Measurements from ENCODE around the gene USP15.

USP15 gene

DNA sequence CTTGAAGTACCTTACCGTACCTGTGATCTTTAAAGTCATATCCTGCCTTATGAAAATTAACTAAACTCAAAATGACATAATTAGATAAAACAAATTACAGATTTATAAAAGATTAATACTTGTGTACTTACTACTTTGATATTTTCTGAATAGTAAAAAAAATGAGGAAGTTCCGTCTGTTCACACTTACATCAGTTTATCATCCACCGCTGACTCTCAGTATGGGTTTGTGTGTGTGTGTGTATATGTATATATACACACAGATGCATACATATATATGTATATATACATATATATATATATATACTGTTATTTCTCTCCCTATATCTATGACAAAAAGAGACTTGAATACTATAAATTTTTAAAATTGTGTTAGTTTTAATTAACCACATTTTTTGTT, 141.4 kb downstream of the USP15 start:
- Mint-ChIP-seq H3K27ac (no peak overlapping the region), H3K4me3 (no peak overlapping the region), H3K36me3 (ENCODE audit: low read depth) (peaks cover 65% of the 10 kb centered on the region), H3K9me3 (no peaks in the 10 kb centered on the region), H3K27me3 (no peaks in the 10 kb centered on the region), H3K4me1 (ENCODE audit: low read depth) (peaks cover 14% of the 10 kb centered on the region)
- intact Hi-C loops (cut with micrococcal nuclease) = no loop called here

DNA sequence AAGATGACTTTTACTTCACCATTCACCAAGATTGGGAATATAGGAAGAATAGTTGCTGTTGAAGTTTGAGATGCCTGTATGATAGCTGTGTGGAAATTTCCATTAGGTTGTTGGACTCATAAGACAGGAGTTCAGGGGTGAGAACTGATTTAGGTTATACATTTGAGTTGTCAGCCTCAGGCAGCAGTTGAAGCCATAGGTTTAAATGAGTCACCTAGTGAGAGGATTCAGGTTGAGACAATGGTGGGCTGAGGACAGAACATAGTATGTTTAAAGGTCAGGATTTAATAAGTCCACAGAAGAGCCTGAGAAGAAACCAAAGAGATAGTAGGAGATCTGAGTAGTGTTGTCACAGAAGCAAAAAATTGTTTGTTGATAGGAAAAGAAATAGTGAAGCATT, 142.8 kb downstream of the USP15 start:
- H3K9me3 Mint-ChIP-seq = no peaks in the 10 kb centered on the region
- H3K36me3 Mint-ChIP-seq (ENCODE audit: low read depth) = peaks cover 60% of the 10 kb centered on the region
- intact Hi-C loops (cut with micrococcal nuclease) = no loop called here
- H3K27me3 Mint-ChIP-seq = no peaks in the 10 kb centered on the region
- peaks cover 14% of the 10 kb centered on the region for H3K4me1 Mint-ChIP-seq (ENCODE audit: low read depth)
- H3K4me3 Mint-ChIP-seq = no peak overlapping the region
- no peak overlapping the region for H3K27ac Mint-ChIP-seq

DNA sequence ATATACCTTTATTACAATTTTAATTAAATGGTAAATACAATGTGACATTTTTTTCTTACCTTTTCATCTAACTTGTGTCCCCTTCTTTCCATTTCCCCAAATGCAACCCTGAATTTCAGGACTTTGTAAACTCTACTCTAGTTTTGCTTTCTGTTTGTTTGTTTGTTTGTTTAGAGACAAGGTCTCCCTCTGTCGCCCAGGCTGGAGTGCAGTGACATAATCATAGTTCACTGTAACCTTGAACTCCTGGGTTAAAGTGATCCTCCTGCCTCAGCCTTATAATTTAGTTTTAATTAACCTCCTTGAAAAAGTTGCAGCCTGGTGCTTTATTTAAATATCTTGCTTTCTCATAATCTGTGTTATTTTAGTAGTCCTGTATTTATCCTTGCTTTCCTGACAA, 147.4 kb downstream of the USP15 start:
- H3K4me3 Mint-ChIP-seq = no peak overlapping the region
- H3K27ac Mint-ChIP-seq = peak overlapping the region; percentile 26
- no peaks in the 10 kb centered on the region for H3K27me3 Mint-ChIP-seq
- intact Hi-C loops (cut with micrococcal nuclease) = no loop called here
- peaks cover 9% of the 10 kb centered on the region for H3K4me1 Mint-ChIP-seq (ENCODE audit: low read depth)
- no peaks in the 10 kb centered on the region for H3K9me3 Mint-ChIP-seq
- H3K36me3 Mint-ChIP-seq (ENCODE audit: low read depth) = peaks cover 44% of the 10 kb centered on the region

DNA sequence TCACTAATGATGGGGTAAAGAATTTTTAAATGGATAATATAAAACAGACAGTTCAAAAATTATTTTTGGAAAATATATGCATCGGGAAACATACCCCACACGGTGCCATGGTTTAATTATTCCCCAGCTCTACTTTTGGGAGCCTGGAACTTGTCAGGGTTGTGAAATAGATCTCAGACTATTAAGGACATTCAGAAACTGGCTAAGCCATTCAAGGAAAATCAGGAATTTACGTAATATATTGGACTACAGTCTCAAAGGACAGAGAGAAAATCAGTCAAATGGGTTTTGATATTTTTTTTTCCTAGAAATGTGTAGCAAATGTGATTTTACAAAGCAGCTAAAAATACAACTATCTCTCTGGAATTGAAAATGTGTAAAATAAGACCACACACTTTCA, 148.9 kb downstream of the USP15 start:
- Mint-ChIP-seq H3K27me3 (no peaks in the 10 kb centered on the region), H3K4me3 (no peak overlapping the region), H3K36me3 (ENCODE audit: low read depth) (peaks cover 31% of the 10 kb centered on the region), H3K27ac (no peak overlapping the region), H3K9me3 (no peaks in the 10 kb centered on the region), H3K4me1 (ENCODE audit: low read depth) (no peaks in the 10 kb centered on the region)
- intact Hi-C loops (cut with micrococcal nuclease) = no loop called here

DNA sequence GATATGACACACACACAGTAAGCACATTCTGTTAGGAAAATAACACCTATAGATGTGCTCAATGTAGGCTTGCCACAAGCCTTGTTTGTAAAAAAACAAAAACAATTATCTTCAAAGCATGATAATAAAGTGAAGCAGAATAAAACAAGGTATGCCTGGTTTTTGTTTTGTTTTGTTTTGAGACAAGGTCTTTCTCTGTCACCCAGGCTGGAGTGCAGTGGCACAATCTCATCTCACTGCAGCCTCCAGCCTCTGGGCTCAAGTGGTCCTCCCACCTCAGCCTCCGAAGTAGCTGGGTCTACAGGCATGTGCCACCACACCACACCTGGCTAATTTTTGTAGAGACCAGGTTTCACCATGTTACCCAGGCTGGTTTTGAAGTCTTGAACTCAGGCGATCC, 154.0 kb downstream of the USP15 start:
- no peak overlapping the region for H3K4me3 Mint-ChIP-seq
- intact Hi-C loops (cut with micrococcal nuclease) = no loop called here
- H3K27me3 Mint-ChIP-seq = no peaks in the 10 kb centered on the region
- peaks cover 15% of the 10 kb centered on the region for H3K9me3 Mint-ChIP-seq
- no peaks in the 10 kb centered on the region for H3K4me1 Mint-ChIP-seq (ENCODE audit: low read depth)
- H3K36me3 Mint-ChIP-seq (ENCODE audit: low read depth) = peaks cover 8% of the 10 kb centered on the region
- no peak overlapping the region for H3K27ac Mint-ChIP-seq

GRCh38 chr12:62426089-62426488, 165.9 kb downstream of the USP15 start:
- Mint-ChIP-seq H3K4me3 (no peak overlapping the region), H3K27ac (no peak overlapping the region), H3K36me3 (ENCODE audit: low read depth) (no peaks in the 10 kb centered on the region), H3K9me3 (peaks cover 52% of the 10 kb centered on the region), H3K4me1 (ENCODE audit: low read depth) (no peaks in the 10 kb centered on the region), H3K27me3 (peaks cover 3% of the 10 kb centered on the region)
- intact Hi-C loops (cut with micrococcal nuclease) = no loop called here

DNA sequence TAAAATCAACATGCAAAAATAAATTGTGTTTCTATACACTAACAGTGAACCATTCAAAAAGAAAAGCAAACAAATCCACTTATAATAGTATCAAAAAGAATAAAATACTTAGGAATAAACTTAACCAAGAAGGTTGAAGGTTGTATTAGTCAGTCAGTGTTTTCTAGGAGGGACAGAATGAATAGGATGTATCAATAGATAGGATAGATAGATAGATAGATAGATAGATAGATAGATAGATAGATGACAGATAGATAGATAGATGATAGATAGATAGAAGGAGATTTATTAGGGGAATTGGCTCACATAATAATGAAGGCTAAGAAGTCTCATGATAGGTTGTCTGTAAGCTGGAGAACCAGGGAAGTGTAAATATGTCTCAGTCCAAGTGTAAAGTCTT, 169.3 kb downstream of the USP15 start:
- Mint-ChIP-seq H3K27ac (no peak overlapping the region), H3K4me3 (no peak overlapping the region), H3K4me1 (ENCODE audit: low read depth) (peaks cover 3% of the 10 kb centered on the region), H3K27me3 (peaks cover 8% of the 10 kb centered on the region), H3K9me3 (peaks cover 19% of the 10 kb centered on the region), H3K36me3 (ENCODE audit: low read depth) (no peaks in the 10 kb centered on the region)
- intact Hi-C loops (cut with micrococcal nuclease) = no loop called here

GRCh38 chr12:62434494-62435302, 174.5 kb downstream of the USP15 start:
- H3K27me3 Mint-ChIP-seq = peaks cover 28% of the 10 kb centered on the region
- H3K9me3 Mint-ChIP-seq = no peaks in the 10 kb centered on the region
- H3K36me3 Mint-ChIP-seq (ENCODE audit: low read depth) = no peaks in the 10 kb centered on the region
- intact Hi-C loops (cut with micrococcal nuclease) = loop anchor here (5.0 to 10.0 kb wide), 3 partner anchors 130 to 378 kb away; no protein-coding TSS in a partner anchor
- H3K4me3 Mint-ChIP-seq = peak overlapping the region; percentile 79
- peak overlapping the region; percentile 35 for H3K27ac Mint-ChIP-seq
- peaks cover 19% of the 10 kb centered on the region for H3K4me1 Mint-ChIP-seq (ENCODE audit: low read depth)

- Mint-ChIP-seq H3K4me1 (ENCODE audit: low read depth) (peaks cover 19% of the 10 kb centered on the region), H3K36me3 (ENCODE audit: low read depth) (no peaks in the 10 kb centered on the region), H3K4me3 (peak overlapping the region; percentile 79), H3K27ac (peak overlapping the region; percentile 35), H3K27me3 (peaks cover 28% of the 10 kb centered on the region), H3K9me3 (no peaks in the 10 kb centered on the region)
- intact Hi-C loops (cut with micrococcal nuclease) = loop anchor here (5.0 to 10.0 kb wide), 3 partner anchors 129 to 377 kb away; no protein-coding TSS in a partner anchor
Observed at GRCh38 chr12:62435303-62436163, 175.3 kb downstream of the USP15 start.

- H3K27ac Mint-ChIP-seq = no peak overlapping the region
- peaks cover 25% of the 10 kb centered on the region for H3K27me3 Mint-ChIP-seq
- no peaks in the 10 kb centered on the region for H3K36me3 Mint-ChIP-seq (ENCODE audit: low read depth)
- peaks cover 5% of the 10 kb centered on the region for H3K9me3 Mint-ChIP-seq
- peaks cover 19% of the 10 kb centered on the region for H3K4me1 Mint-ChIP-seq (ENCODE audit: low read depth)
- intact Hi-C loops (cut with micrococcal nuclease) = loop anchor here (5.0 to 10.0 kb wide), 3 partner anchors 129 to 376 kb away; no protein-coding TSS in a partner anchor
- no peak overlapping the region for H3K4me3 Mint-ChIP-seq
Observed at GRCh38 chr12:62436164-62436503, 175.9 kb downstream of the USP15 start.

DNA sequence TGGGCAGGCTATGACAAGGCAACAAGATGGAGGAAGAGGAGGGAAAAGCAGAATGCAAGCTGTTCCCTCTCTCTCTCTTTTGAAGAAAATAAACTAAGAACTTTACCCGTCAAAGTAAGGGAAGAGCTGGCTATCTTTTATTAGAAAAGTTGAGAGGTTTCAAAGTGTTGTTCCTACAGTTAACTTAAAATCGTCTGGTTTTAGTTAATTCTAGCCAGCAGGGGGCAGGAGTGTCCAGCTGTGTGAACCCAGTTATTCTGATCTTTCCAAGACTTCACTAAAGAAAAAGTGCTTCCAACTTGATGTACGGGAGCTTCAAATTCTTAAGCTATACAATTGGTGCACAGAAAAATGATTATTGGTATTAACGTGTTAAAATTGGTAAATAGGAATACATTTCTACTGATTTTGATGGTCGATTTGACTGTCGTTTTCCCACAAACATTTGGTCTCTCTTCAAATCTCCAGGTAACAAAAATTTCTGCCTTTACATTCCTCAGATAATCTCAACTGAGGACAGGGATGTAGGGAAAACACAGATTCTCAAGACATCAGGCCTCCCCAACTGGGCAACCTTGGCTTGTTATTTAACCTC, 178.0 kb downstream of the USP15 start:
- Mint-ChIP-seq H3K9me3 (peaks cover 25% of the 10 kb centered on the region), H3K27me3 (peaks cover 25% of the 10 kb centered on the region), H3K27ac (no peak overlapping the region), H3K4me1 (ENCODE audit: low read depth) (peaks cover 19% of the 10 kb centered on the region), H3K4me3 (no peak overlapping the region), H3K36me3 (ENCODE audit: low read depth) (no peaks in the 10 kb centered on the region)
- intact Hi-C loops (cut with micrococcal nuclease) = loop anchor here (5.0 to 10.0 kb wide), 3 partner anchors 127 to 374 kb away; no protein-coding TSS in a partner anchor

GRCh38 chr12:62446754-62447452, 186.7 kb downstream of the USP15 start:
- Mint-ChIP-seq H3K9me3 (peaks cover 39% of the 10 kb centered on the region), H3K4me1 (ENCODE audit: low read depth) (no peaks in the 10 kb centered on the region), H3K4me3 (no peak overlapping the region), H3K27me3 (no peaks in the 10 kb centered on the region), H3K36me3 (ENCODE audit: low read depth) (no peaks in the 10 kb centered on the region), H3K27ac (no peak overlapping the region)
- intact Hi-C loops (cut with micrococcal nuclease) = no loop called here

DNA sequence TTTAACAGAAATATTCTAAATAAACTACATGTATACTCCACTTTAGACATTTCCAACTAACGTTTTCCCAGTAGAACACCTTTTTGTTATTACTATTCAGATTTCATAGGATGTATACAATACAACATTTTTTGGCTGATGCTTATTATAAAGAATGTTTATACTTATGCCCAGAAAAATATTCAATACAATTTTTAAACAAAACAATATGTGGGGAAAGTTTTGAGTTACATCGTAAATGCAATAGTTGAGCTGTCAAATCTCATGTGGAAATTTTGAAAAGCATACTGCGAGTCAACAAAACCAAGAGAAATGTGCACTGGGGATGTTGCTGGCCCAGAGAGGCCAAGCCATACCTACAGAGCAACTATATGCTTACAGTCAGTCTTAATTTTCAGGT, 188.2 kb downstream of the USP15 start:
- no peak overlapping the region for H3K27ac Mint-ChIP-seq
- no peaks in the 10 kb centered on the region for H3K36me3 Mint-ChIP-seq (ENCODE audit: low read depth)
- no peaks in the 10 kb centered on the region for H3K4me1 Mint-ChIP-seq (ENCODE audit: low read depth)
- peaks cover 24% of the 10 kb centered on the region for H3K9me3 Mint-ChIP-seq
- no peak overlapping the region for H3K4me3 Mint-ChIP-seq
- intact Hi-C loops (cut with micrococcal nuclease) = no loop called here
- H3K27me3 Mint-ChIP-seq = no peaks in the 10 kb centered on the region
